Retina (tissue), 1 donor: ENCODE data around the gene ELMO1.

Experiments
- DNase-seq: peaks from one replicate; pipeline ENCODE4 v3.0.0-alpha.2; 2016

The ELMO1 gene

DNA sequence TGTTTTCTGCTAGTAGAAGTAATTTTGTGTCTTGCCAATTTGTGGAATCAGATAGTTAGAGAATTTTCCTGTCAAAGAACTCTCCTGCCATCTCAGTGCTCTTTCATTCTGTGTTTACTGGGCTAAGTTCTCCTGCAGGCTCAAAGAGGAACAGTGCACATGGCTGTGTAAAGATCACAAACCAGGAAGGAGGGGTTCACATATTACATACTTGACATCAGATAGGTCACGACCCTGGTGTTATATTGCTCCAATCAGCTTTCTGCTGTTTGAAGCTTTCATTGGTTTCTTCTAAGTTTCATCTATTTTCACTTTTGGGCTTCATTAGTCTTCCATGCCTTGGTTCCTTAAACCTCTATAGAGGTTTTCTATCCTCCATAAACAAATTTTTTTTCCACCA, 13.5 kb upstream of the ELMO1 start:
- no peak for DNase-seq

DNA sequence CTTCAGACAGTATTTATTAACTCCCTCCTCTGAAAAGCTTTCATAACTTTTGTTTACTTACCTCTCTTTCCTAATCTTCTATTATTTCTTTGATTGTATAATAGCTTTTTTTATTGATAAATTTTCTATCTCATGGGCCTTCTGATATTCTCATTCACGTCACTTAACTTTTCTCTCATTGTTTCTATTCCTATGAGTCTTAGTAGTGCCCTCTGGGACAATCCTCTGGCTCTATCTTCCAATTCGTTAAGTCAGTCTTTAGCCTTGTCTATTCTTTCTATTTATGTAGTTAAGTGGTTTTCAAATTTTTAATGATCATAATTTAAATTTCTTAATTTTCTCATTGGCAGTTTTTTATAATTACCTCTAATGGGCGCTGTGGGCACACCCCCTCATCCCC, 6.4 kb upstream of the ELMO1 start:
- no peak for DNase-seq

DNA sequence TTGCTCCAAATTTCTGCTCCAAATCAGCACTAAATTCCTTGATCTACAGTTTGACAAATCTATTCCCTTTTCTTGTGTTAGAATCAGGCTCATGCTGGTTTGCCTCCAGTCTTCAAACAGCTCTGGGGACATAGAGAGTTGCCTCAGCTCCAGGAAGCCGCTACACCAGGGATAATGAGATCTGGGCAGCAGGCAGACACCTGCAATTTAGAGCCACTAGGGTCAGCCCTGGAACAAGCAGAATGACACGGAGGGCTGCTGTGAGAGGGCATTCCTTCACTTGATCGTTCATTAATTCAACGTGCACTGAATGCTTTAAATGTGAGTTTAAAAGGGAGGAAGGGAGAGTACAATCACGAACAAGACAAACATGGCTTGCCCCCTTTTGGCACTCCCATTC, 3.7 kb upstream of the ELMO1 start:
- DNase-seq = no peak

DNA sequence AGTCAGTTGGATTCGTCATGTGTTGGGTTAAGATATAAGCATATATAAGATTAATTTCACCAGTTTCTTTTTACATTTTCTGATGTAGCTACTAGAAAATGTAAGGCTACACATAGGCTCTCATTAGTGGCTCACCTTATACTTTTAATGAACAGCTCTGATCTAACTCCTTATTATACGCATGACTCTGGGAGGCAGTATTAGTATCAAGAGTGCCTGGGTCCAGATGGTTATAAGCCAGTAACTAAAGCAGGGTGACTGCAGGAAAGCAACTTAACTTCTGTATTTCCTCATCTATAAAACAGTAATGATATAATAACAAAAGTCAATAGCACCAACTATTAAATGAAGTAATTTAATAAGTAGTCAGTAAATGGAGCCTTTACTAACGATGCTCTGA, 1.4 kb upstream of the ELMO1 start:
- DNase-seq = no peak

DNA sequence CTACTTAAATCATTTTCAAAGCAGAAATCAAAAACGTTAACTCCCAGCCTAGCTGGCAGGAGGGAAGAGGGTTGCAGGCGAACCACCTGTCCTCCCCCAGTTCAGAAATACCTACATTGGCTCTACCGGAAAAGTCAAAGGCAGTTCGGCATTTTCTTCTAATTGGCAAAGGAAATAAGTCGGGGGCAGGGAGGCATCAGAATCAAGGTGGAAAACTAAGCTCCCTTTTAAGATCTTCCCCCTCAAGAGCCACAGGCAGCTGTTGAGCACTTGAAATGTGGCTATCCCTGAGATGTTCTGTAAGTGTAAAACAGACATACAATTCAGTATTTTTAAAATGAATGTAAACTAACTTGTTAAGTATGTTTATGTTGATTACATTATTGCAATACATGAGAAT, 957 bp upstream of the ELMO1 start:
- DNase-seq = no peak

DNA sequence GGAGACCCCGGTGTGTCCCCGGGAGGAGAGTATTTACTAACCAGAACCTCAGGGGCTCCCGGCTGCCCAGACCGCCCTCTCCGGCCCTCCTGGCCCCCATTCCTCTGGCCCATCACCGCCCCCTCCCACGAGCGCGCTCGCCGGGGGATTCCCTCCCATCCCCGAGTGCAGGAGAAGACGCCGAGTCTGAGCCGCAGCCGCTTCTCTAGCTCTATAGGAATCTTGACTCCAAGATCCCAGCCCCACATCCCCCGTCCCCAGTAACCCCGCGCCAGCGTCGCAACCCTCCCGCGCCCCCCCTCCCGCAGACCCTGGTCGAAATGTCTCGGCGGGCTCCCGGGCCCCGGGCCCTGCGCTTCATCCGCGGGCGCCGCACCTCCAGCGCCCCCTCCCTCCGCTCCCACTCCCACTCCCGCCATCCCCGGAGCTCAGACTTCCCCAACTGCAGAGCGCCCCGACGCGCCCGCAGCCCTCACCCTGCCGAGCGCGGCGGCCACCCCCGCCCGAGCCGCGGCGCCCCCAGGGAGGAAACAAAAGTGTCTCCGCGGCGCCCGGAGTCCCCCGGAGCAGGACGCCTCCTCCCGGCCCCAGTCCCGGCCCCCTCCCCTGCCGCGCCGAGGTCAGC, 541 bp downstream of the ELMO1 start:
- DNase-seq = no peak

DNA sequence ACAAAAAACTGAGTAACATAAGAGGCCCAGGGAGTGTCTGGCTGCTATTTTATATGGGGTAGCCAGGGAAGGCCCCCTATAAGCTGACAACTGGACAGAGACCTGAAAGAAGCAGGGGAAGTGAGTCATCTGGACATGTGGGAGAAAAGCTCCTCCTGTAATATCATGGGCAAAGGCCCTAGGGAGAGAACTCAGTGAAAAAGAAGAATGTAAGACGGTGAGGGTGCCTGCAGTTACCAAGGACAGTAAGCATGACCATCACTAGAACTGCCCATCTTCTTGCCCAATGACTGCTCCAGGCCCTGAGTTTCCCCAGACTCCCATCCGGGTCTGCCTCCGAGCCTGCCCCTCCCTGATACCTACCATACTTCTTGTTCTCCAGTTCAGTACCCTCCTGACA, 2.3 kb downstream of the ELMO1 start:
- no peak for DNase-seq

DNA sequence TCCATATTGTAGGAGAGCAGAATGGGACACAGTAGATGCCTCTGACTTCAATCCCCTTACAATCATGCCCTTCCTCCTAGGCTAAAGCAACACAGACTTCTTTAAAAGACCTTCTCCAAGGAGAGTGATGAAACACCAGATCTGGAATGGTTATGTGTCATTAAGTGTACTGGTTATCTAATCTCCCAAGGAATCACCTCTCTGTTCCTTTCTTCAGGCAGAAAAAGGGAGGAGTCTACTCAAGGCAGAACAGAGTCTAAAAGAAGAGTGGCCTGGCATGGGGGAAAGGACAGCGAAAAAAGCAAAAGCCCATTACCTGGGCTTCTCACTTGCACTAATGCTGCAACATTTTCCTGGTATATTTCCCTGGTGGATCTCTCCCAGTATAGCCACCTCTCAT, 2.9 kb downstream of the ELMO1 start:
- no peak for DNase-seq

DNA sequence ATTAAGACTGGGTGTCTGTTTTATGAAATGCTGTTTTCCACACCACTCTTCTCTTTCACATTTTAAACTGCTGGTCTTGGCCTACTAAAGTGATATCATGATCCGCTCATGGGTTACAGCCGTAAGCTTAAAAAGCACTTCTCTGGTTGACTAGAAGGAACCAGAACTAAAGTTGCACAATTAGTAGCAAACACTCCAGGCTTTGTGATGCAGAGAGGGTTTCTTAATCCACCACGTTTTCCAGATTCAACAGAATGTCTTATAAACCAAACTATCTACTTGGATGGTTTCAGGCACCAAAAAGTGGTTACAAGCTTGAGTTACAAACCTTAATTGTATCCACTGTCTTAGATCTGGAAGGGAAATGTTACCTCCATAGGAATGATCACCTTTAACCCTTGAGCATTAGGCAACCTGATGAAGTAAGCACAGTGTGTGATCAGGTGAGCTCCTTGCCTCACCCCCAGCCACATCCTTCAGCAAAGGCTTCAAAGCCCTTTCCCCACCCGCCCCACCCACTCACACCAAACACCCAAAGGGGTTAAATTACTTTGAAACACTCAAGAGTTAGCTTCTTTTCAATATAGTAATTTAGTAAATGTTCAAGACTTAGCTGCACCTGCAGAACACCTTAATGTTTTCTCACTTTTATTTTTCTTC, 3.5 kb downstream of the ELMO1 start:
- DNase-seq = no peak

DNA sequence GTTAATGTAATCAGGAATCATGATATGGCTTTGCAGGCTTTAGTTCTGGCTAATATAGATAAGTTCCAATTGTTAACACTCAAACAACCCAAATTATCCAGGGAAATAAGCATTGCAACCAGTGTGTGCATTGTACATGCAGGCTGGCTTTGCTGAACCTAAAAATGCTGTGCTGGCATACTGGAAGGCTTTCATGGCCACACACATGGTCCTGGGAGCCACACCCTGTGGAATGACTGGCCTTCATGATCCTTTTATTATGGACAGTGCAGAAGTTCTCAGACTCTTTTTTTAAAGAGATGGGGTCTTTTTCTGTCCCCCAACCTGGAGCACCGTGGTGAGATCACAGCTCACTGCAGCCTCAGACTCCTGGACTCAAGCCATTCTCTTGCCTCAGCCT, 5.0 kb downstream of the ELMO1 start:
- no peak for DNase-seq

DNA sequence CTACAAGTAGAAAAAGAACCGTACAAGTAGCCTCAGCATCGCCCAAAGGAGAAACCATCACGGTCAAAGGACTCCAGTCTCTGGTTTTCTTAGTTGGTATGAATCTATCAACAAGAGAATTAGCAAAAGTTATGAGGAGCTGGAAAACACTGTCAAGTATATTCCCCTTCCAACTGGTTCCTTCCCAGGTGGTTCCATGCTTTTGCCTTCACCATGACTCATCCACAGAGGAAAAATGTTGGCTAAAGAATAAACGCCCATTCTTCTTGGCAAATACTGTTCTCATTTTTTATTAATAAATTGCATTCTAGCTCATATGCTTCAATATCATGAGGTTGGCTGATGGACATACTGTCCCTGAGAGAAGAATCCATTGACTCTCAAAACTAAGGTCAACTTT, 6.4 kb downstream of the ELMO1 start:
- no peak for DNase-seq

DNA sequence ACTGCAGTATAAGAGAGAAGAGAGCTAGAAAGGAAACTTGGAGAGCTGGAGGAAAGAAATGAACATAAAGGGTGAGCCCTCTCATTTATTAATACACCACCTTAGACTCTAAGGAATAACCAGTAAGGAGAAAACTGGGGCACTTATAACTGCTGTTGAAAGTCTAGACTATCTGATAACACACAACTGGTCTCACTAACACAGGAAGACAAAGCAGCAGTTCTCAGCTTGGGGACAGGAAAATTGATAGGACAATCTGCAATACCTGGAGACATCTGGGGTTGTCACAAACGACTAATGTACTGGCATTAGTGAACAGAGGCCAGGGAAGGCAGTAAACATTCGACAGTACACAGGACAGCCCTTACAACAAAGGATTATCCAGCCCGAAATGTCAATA, 6.8 kb downstream of the ELMO1 start:
- no peak for DNase-seq

DNA sequence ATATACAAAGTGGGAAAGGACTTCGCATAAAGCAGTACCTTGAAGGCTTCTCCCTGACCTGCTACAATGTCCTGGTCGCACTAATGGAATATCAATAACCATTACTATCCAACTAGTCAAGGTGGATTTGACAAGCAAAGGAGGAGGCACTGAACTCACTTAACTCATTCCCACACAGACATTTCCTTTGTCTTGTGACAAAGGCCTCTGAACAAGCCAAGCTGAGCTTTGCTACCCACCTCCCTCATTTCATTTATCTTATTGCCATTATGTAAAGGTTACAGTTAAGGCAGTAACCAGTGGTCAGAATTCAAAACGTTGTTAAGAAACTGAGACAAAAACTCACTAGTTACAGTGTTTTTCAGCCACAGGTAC, 7.3 kb downstream of the ELMO1 start:
- no peak for DNase-seq

DNA sequence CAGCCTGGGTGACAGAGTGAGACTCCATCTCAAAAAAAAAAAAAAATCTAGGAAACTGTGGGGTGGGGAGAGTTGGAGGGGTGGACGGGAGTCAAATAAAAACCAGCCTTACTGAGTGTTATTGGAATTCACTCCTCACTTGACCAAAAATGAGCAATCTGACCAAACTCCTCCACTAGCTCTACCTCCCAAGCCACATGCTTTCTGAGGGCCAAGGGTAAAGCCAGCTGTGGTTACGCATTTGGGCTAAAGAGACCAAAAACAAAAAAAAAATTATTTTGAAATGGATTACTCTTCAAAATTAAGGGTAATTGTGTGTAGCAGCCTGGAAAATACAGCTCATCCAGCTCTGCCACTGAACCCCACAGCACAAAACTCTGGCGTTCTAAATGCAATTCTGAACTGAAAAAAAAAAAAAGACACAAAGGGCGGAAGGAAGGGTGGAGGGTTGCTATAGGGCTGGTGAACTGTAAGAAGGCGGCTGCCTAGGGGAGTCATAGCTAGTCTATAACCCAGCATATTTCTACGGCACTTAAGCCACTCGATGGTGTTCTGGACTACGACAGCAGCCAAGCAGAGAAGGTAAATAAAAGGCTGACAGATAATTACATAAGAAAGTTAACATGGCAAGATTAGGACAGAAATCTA, 7.8 kb downstream of the ELMO1 start:
- no peak for DNase-seq

DNA sequence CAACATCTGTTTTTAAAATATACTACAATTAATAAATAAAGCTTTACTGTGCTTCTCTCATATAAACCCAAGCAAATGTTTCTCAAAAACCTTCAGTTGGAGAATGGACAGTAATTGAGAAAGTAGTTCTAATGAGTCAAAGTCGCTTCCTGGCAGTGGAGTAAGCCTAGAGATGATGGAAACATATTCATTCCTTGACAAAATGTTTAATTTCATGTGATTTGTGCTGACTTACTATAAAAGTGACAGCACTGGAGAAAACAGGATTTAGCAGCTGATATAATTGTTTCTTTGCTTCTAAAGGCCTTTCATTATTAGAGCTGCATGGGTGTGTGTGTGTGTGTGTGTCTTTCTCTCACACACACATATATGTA, 9.0 kb downstream of the ELMO1 start:
- DNase-seq = no peak

DNA sequence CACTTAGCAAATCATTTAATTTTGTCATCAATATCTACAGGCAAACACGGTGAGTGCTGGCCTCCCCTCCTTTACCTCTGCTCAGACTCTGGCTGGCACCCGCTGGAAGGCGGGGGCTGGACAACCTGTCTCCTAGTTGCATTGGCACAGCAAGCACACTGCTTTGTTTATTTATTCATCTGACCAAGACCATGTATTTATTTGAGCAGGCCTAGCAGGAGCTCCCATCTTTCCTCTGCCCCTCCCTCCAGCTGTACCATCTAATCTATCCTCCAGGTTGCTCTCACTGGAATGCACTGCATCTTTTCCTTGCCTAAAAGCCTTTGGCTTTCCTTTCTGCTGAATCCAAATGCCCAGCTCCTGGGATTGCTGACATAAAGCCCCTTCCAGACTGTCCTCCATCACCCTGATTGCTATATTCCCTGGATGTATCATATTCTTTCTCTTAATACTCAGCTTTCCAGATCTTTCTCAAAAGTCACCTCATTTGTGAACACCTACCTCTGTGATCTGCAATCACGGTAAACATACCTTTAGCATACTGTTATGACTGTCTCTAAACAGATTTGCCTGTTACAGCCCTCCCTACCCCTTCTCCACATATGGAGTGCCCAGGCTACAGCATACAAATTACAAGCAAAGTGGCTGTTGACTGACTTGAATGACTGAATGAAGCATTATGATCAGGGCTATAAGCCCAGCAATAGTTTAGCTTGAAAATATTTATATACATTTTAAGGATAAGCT, 9.6 kb downstream of the ELMO1 start:
- no peak for DNase-seq

DNA sequence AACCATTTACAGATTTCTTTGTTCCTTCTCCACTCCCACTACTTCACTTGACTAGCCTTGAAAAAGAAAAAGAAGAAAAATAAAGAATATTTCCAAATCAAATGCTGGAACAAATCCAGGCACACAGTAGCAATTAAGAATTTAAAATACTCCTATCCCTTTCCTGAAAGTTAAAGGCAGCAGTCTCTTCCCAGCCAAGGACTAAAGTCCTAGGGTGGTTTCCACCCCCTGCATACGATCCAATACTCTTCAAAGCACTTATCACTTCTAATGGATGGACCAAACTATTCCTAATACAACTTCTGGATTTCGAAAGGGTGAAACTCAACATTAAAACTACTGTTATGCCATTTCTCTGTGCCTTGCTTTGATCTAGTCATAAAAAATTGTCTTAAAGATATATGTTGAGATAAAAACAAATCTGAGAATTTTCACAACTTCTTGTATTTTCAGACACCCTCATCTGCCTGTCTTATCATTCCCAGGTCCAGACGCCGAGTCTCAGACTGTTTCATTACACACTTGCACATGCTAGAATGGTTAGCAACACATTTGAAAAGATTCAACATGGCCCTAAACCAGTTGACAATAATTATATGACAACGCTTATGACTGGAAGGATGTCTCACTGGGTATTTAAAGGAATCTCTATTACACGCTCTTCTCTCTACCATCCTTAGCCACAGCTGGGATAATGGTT, 13.4 kb downstream of the ELMO1 start:
- DNase-seq = no peak

DNA sequence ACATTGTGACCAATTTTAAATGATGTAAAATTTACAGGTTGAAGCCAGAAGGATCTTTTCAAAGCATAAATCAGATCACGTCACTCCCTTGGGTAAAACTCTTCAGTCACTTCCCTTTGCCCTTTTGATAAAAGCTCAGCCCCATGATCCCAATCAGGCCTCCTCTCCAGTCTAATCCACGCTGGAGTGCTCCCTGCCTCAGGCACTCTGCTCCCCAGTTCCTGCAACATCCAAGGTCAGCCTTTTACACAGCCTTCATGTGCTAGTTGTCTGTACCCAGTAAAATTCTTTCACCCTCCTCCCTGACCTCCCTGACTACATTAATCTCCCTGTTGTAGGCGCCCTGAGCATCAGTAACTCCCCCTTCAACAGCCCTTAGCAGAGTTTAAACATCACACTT, 14.1 kb downstream of the ELMO1 start:
- DNase-seq = no peak

DNA sequence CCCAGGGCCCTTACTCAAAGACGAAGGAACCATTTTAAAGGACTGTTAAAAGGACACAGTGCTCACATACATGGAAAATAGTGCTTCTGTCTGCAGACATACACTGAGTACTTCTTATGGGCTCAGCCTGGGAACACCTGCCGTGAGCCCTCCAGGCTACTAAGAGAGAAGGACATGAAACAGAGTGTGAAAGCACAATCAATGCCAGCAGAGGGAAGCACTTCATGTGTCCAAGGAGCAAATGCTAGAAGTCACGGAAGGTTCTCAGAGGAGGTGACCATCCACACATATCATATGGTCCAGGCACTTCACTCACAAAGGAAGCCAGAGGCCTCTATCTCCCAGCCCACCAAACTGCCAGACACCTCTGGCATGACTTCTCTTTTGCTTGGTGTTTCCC, 15.5 kb downstream of the ELMO1 start:
- DNase-seq = no peak

DNA sequence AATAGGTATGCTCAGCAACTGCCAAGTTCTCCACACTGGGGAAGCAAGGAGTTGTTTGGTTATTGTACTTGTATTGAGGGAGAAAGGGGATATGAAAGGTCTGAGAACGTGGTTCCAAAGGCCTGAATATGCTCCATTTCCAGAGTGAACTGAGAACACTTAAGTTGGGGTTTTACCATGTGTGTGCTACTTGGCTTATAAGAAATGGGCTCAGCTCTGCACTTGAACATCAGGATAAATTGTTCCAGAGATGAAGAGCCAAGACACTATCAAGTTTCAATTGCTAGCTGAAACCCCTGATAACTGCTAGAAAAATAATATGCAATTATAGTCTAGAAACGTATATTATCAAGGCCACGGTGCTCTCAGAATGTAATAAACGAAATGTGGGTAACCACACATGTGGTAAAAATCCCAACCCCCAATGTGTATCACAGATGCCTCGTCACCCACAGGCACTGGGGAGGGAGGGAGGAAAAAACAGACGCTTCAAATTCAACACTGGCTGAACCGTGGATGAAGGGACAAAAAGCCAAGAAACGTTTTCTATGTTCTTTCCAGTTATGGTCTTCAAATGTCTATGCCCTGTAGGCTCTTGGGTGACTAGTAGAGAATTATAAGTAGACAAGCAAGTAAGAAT, 16.3 kb downstream of the ELMO1 start:
- DNase-seq = no peak

DNA sequence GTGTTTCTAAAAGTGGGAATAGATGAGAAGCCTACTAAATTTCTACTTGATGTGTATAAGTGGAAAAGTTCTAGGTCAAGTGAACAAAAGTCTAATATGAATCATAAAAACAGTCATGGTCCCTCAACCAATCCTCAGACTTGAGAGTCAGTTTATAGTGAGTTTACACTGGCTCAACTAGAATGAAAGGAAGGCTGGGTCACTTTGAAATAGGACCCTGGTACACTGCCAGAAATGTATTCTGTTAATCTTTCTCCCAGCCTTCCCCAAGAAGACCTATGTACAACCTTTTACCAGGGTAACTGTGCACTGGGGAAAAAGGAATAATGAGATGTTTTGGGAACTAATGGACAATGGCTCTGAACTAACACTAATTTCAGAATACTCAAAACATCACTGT, 17.3 kb downstream of the ELMO1 start:
- DNase-seq = no peak

DNA sequence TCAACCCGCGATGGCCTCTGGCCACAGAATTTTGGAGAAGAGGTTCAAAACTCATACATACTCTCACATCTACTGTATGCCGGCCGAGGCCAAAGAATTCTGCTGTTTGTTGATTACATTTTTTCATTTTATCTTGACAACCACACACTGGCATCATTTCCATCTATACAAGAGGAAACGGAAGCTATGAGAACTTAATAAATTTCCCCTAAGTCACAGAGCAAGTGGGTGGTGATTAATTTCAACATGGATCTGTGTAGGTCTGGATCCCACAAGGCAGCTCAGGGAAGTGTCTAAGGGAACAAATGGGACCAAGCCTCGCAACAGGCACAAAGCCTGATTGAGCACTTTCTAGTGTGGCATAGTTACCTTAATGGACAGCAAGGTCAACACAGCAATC, 18.0 kb downstream of the ELMO1 start:
- DNase-seq = no peak

DNA sequence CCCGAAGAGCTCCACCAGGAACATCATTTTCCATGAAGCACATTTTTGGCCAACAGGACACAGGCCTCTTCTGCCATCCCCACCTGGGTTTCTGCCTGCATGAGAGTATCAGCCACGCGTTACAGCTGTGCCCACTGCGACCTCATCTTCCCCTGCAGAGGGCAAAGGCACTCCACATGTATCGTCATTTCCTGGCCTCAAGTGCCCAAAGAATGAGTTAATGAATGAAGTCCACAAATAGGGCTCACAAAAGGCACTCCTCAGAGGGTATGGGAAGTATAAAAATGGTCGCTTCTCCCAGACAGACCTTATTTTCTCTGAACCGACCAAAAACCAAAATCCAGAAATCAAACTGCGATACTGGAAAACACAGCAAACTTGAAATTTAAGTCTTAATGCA, 18.5 kb downstream of the ELMO1 start:
- no peak for DNase-seq
